ENCODE measurements around the gene FGD1. TPM values are rescaled to one million over a fixed set of nuclear protein-coding genes. Genes with fewer than 3 reads are reported as not detected.
A peak's percentile ranks its signal among the peaks of the same experiment; 100 is the strongest.

The FGD1 gene
- total and polyA plus RNA-seq, 2 of the 4 experiments (the other 2 are of a cell fraction) = 2.0 to 12.3 TPM

DNA sequence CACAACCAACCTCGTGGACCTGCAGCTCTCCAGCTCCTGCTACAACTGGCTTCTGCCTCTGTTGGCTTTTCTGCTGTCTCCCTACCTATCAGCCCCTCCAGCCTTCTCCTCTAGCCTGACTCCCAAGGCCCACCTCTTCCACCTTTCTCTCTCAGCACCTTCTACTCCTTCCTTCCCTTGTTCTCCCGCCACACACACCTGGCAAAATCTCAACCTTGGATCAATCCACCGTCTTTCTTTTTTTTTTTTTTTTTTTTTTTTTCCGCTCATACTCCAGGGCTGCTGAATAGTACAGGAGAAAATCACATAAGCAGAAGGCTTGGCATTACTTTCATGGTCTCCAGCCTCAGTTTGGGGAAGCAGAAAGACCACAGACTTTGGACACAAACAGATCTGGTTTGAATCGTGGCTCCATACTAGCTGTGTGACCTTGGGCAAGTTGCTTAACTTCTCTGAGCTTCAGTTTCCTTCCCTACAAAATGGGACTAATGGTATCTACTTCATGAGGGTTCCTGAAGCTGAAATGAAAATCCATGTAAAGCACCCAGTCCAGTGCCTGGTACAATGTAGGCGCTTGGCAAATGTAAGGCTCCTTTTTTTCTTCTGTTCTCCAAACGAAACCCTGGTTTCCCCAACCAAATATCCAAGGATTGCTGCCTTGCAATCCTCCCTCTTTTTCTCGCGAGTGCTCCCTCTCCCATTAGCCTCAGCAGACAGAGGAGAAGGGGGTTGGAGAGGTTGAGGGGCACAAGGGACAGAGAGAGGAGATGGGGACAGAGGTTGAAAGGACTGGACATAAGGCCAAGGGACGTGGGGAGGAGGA is 1.7 kb downstream of the FGD1 start:
- peak overlapping the region; percentile 62 for H2AK9ac ChIP-seq (replicated peaks; ENCODE audit: low read depth, low read length, poor library complexity)
- H3K4me3 ChIP-seq (ENCODE audit: insufficient read depth, low read depth, low read length) = peak overlapping the region; percentile 95
- BruUV-seq (replicated peaks) = no TSS peak
- peak overlapping the region; percentile 86 for H2AFZ ChIP-seq (replicated peaks; ENCODE audit: low read length, poor library complexity)
- CTCF ChIA-PET = no interaction called here
- ATAC-seq (ENCODE audit: low read depth) (no peak), DNase-seq (no peak)
- no peak overlapping the region for H2BK20ac ChIP-seq (ENCODE audit: low read depth, low read length)
- H3K9me1 ChIP-seq (ENCODE audit: insufficient read depth, low read length) = no peaks in the 10 kb centered on the region; the same call in 1 of the 2 replicates
- H3K9ac ChIP-seq (ENCODE audit: low read depth, low read length) = peak overlapping the region; percentile 79
- peak overlapping the region; percentile 43 for H3K14ac ChIP-seq (replicated peaks; ENCODE audit: low read depth, low read length)
- WGBS, 2 experiments (ENCODE audit: extremely low coverage in 2 of 2, insufficient read length in 1 of 2) = 17% methylated on average over 1 of the region's 10 CpGs; no CpG with 5 or more reads in 1 of the 2 experiments
- H2BK120ac ChIP-seq (ENCODE audit: low read depth, low read length) = peak overlapping the region; percentile 59; the same call in 1 of the 2 replicates
- peak overlapping the region; percentile 99 for H3K4me2 ChIP-seq (ENCODE audit: low read depth, low read length)
- peak overlapping the region; percentile 72 for H2BK5ac ChIP-seq (ENCODE audit: low read depth, low read length, poor library complexity, severe bottlenecking)
- intact Hi-C loops (cut with micrococcal nuclease) = loop anchor here (2.0 kb wide), 1 partner anchor 40 kb away; no protein-coding TSS in a partner anchor
- in situ Hi-C loops (cut with MboI; ENCODE audit: low sequenced_read_pairs) = no loop called here
- peaks cover 7% of the 10 kb centered on the region for H3K4me1 ChIP-seq (ENCODE audit: control insufficient read depth, insufficient read depth, low read length)
- POLR2A ChIA-PET (ENCODE audit: unreplicated experiment) = no interaction called here
- no peak overlapping the region for H2BK15ac ChIP-seq (ENCODE audit: low read depth, low read length)
- peak overlapping the region; percentile 10 for H2AK5ac ChIP-seq (ENCODE audit: low read depth, low read length)
- H3K27ac ChIP-seq (ENCODE audit: insufficient read depth, low read length) = peak overlapping the region; percentile 61
- H3K23ac ChIP-seq (ENCODE audit: low read depth, low read length) = peak overlapping the region; percentile 45
- H3K79me1 ChIP-seq (ENCODE audit: low read depth in 1 of 2, low read length in 2 of 2) = peaks cover 9 to 31% of the 10 kb centered on the region in 2 experiments
- no peak for TF ChIP-seq MXI1 (IDR thresholded peaks at IDR 0.05; ENCODE audit: borderline replicate concordance, low read depth, low read length)
- TF ChIP-seq, protein P1, sequence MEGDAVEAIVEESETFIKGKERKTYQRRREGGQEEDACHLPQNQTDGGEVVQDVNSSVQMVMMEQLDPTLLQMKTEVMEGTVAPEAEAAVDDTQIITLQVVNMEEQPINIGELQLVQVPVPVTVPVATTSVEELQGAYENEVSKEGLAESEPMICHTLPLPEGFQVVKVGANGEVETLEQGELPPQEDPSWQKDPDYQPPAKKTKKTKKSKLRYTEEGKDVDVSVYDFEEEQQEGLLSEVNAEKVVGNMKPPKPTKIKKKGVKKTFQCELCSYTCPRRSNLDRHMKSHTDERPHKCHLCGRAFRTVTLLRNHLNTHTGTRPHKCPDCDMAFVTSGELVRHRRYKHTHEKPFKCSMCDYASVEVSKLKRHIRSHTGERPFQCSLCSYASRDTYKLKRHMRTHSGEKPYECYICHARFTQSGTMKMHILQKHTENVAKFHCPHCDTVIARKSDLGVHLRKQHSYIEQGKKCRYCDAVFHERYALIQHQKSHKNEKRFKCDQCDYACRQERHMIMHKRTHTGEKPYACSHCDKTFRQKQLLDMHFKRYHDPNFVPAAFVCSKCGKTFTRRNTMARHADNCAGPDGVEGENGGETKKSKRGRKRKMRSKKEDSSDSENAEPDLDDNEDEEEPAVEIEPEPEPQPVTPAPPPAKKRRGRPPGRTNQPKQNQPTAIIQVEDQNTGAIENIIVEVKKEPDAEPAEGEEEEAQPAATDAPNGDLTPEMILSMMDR (conservative IDR thresholded peaks at IDR 0.05; ENCODE audit: low read depth, low read length) = no peak
- no peak for TF ChIP-seq NFE2L2 (IDR thresholded peaks at IDR 0.05; ENCODE audit: low read depth, low read length)
- no peak for TF ChIP-seq ELK1 (IDR thresholded peaks at IDR 0.05; ENCODE audit: borderline replicate concordance, low read depth, low read length)
- no peak for TF ChIP-seq FOS (IDR thresholded peaks at IDR 0.05; ENCODE audit: low read depth, low read length)
- no peak for TF ChIP-seq BHLHE40 (IDR thresholded peaks at IDR 0.05; ENCODE audit: low read depth, low read length)
- TF ChIP-seq MAZ (IDR thresholded peaks at IDR 0.05; ENCODE audit: borderline replicate concordance, low read depth, low read length) = no peak
- no peak for TF ChIP-seq MAFK (IDR thresholded peaks at IDR 0.05; ENCODE audit: low read depth, low read length)
- TF ChIP-seq SMC3 (IDR thresholded peaks at IDR 0.05; ENCODE audit: low read depth, low read length) = no peak
- TF ChIP-seq USF2 (IDR thresholded peaks at IDR 0.05; ENCODE audit: low read depth, low read length) = no peak
- peak overlapping the region; percentile 66 for H3K18ac ChIP-seq (ENCODE audit: low read depth, low read length)
- H4K91ac ChIP-seq (ENCODE audit: insufficient read depth, low read depth, low read length) = peak overlapping the region; percentile 77
- H3K27me3 ChIP-seq (ENCODE audit: control insufficient read depth, insufficient read depth, low read length) = no peaks in the 10 kb centered on the region
- H3K36me3 ChIP-seq (ENCODE audit: control insufficient read depth, insufficient read depth, low read length) = no peaks in the 10 kb centered on the region
- dilution Hi-C loops (cut with HindIII; ENCODE audit: low sequenced_read_pairs, unreplicated experiment) = no loop called here
- H3K56ac ChIP-seq (ENCODE audit: extremely low read depth, insufficient read depth, low read length) = peak overlapping the region; percentile 38; the same call in 1 of the 2 replicates
- peak overlapping the region; percentile 90 for H3K4ac ChIP-seq (ENCODE audit: low read depth, low read length)
- no peaks in the 10 kb centered on the region for H4K20me1 ChIP-seq (ENCODE audit: insufficient read depth, low read length)
- H4K8ac ChIP-seq (ENCODE audit: low read depth in 2 of 2, low read length in 2 of 2) = peak overlapping the region; percentile 24 to 83; a peak in 3 of 4 replicates
- H4K5ac ChIP-seq (ENCODE audit: low read depth, low read length) = peak overlapping the region; percentile 75
- no peaks in the 10 kb centered on the region for H3K9me3 ChIP-seq (ENCODE audit: control insufficient read depth, insufficient read depth, low read length)
